Measurements from ENCODE around the gene TLX3. TPM values are rescaled to one million over a fixed set of nuclear protein-coding genes. Genes with fewer than 3 reads are reported as not detected.
A peak's percentile ranks its signal among the peaks of the same experiment; 100 is the strongest.

TLX3 gene
- total RNA-seq: not detected in 2 replicates
- not detected in 2 replicates for polyA plus RNA-seq
- not detected in 2 replicates for polyA plus RNA-seq (2012)
- not detected in 2 replicates for polyA minus RNA-seq (ENCODE audit: low replicate concordance)

DNA sequence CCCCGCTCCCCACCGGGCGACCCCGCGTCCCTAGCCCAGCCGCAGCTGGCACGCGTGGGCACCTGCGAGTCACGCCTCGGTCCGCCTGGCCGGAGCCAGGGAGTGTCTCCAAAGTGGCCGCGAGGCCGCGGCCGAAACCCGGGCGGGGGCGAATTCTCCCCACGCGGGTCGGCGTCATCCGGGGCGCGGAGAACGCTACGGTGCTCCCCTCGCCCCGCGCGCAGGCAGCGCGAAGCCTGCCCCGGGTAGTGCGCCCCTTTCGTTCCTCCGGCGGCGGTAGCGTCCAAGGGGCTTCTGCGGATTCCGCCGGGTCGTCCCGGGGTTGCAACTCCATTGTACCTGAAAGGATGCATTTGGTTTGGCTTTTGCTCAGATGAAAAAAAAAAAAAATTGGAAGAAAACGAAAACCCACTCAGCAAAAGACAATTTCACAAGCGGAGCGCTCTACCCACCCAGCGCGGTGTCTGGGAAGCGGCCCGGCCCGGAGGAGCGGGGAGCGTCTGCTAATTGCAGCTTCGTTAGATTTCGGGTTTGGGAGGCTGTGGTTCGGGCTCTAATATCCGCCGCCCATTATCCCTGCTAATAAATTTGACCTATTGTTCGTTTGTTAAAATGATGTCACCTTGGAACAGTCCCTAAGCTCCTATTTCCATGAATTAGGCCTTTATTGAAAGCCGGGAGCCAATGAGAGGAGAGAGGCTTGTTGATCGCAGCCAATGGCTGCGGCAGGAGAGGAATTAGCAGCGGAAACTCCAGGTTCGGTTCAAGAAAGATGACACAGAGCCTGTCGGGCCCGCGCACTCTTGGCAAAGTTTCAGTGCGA lies at the start of gene TLX3:
Gene TLX3, plus strand, starts transcription at position 796 of the 823 bp plus-strand sequence. CDS start 118 bp downstream, outside the sequence.
- TF ChIP-seq, protein P1, sequence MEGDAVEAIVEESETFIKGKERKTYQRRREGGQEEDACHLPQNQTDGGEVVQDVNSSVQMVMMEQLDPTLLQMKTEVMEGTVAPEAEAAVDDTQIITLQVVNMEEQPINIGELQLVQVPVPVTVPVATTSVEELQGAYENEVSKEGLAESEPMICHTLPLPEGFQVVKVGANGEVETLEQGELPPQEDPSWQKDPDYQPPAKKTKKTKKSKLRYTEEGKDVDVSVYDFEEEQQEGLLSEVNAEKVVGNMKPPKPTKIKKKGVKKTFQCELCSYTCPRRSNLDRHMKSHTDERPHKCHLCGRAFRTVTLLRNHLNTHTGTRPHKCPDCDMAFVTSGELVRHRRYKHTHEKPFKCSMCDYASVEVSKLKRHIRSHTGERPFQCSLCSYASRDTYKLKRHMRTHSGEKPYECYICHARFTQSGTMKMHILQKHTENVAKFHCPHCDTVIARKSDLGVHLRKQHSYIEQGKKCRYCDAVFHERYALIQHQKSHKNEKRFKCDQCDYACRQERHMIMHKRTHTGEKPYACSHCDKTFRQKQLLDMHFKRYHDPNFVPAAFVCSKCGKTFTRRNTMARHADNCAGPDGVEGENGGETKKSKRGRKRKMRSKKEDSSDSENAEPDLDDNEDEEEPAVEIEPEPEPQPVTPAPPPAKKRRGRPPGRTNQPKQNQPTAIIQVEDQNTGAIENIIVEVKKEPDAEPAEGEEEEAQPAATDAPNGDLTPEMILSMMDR (conservative IDR thresholded peaks at IDR 0.05 in 1 of 2, IDR thresholded peaks at IDR 0.05 in 1 of 2; ENCODE audit: low read depth in 1 of 2, low read length in 2 of 2): no peak
- TF ChIP-seq EZH2 (IDR thresholded peaks at IDR 0.05; ENCODE audit: low read length, missing control alignments): peak; percentile 71
- Histone ChIP-seq H3K4me2 (ENCODE audit: extremely low read depth, insufficient read depth, low read length) (no peak within 1 kb of the TSS), H3K27ac (ENCODE audit: insufficient read depth, low read length) (no peak within 1 kb of the TSS), H3K79me2 (ENCODE audit: control insufficient read depth, insufficient read depth, low read length) (no peaks in the 10 kb centered on the region), H4K20me1 (ENCODE audit: control insufficient read depth, extremely low read depth, insufficient read depth, low read length) (no peaks in the 10 kb centered on the region), H3K27me3 (ENCODE audit: control insufficient read depth, insufficient read depth, low read length) (peaks cover 73% of the 10 kb centered on the region), H3K9me3 (ENCODE audit: control insufficient read depth, insufficient read depth, low read depth, low read length) (no peaks in the 10 kb centered on the region), H3K4me1 (ENCODE audit: control insufficient read depth, extremely low read depth, insufficient read depth, low read length) (no peaks in the 10 kb centered on the region), H2AFZ (ENCODE audit: low read length) (no peak within 1 kb of the TSS), H3K36me3 (ENCODE audit: control insufficient read depth, insufficient read depth, low read length) (no peaks in the 10 kb centered on the region), H3K4me3 (replicated peaks in 1 of 4; ENCODE audit: control extremely low read depth in 1 of 4, insufficient read depth in 1 of 4, low read depth in 3 of 4, low read length in 4 of 4) (no peak within 1 kb of the TSS), H3K9ac (ENCODE audit: insufficient read depth, low read length) (no peak within 1 kb of the TSS)
- DNase-seq (ENCODE audit: low read depth in 2 of 2): peak in 1 of 2 donors; percentile 31

DNA sequence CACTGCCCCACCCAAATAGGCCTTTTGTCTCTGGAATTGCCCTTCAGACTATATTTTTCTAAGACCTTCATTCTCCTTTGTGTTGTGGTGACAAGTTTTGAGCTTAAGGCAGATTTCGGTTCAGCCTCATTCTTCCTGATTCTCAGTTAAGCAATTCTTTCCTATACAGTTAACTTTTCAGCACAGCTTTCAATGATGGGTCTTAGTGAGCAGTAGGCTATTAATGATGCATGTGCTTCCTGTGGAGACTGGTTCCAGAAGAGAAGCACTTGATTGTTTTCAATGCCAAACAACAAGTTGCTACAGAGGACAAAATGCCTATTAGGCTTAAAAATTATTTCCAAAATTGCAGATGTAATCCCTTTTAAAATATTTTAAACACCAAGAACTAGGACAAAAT lies 47.7 kb upstream of the TLX3 start:
- Histone ChIP-seq H2AFZ (ENCODE audit: low read length) (no peak overlapping the region), H3K27ac (ENCODE audit: insufficient read depth, low read length) (no peak overlapping the region), H3K36me3 (ENCODE audit: control insufficient read depth, insufficient read depth, low read length) (no peaks in the 10 kb centered on the region), H3K4me2 (ENCODE audit: extremely low read depth, insufficient read depth, low read length) (no peak overlapping the region), H3K4me3 (replicated peaks in 1 of 4; ENCODE audit: control extremely low read depth in 1 of 4, insufficient read depth in 1 of 4, low read depth in 3 of 4, low read length in 4 of 4) (no peak overlapping the region), H3K4me1 (ENCODE audit: control insufficient read depth, extremely low read depth, insufficient read depth, low read length) (no peaks in the 10 kb centered on the region), H3K79me2 (ENCODE audit: control insufficient read depth, insufficient read depth, low read length) (no peaks in the 10 kb centered on the region), H4K20me1 (ENCODE audit: control insufficient read depth, extremely low read depth, insufficient read depth, low read length) (no peaks in the 10 kb centered on the region), H3K9ac (ENCODE audit: insufficient read depth, low read length) (no peak overlapping the region), H3K9me3 (ENCODE audit: control insufficient read depth, insufficient read depth, low read depth, low read length) (no peaks in the 10 kb centered on the region), H3K27me3 (ENCODE audit: control insufficient read depth, insufficient read depth, low read length) (no peaks in the 10 kb centered on the region)
- no peak for DNase-seq (ENCODE audit: low read depth in 2 of 2)
- TF ChIP-seq EZH2 (IDR thresholded peaks at IDR 0.05; ENCODE audit: low read length, missing control alignments): no peak
- TF ChIP-seq, protein P1 (conservative IDR thresholded peaks at IDR 0.05 in 1 of 2, IDR thresholded peaks at IDR 0.05 in 1 of 2; ENCODE audit: low read depth in 1 of 2, low read length in 2 of 2): no peak

DNA sequence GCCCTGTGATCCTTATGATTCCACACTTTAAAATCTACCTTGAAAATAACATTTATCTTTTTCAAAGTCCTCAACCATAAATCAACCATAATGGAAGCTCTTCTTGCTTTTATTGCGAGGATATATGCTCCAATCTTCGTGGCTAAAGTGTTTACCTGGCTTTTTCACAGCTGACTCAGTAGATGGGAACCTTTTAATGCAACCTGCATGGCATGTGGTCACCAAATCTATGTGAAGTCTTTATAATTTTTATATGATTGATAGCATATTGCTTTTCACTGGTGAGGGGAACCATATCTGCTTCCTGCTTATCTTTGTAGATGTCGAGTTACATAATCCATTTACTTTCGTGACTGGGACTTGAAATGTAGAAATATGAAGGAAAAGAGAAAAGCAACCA lies 47.1 kb upstream of the TLX3 start:
- DNase-seq (ENCODE audit: low read depth in 2 of 2): no peak
- Histone ChIP-seq H4K20me1 (ENCODE audit: control insufficient read depth, extremely low read depth, insufficient read depth, low read length) (no peaks in the 10 kb centered on the region), H3K79me2 (ENCODE audit: control insufficient read depth, insufficient read depth, low read length) (no peaks in the 10 kb centered on the region), H3K27ac (ENCODE audit: insufficient read depth, low read length) (no peak overlapping the region), H3K9ac (ENCODE audit: insufficient read depth, low read length) (no peak overlapping the region), H3K36me3 (ENCODE audit: control insufficient read depth, insufficient read depth, low read length) (no peaks in the 10 kb centered on the region), H3K9me3 (ENCODE audit: control insufficient read depth, insufficient read depth, low read depth, low read length) (no peaks in the 10 kb centered on the region), H3K4me3 (replicated peaks in 1 of 4; ENCODE audit: control extremely low read depth in 1 of 4, insufficient read depth in 1 of 4, low read depth in 3 of 4, low read length in 4 of 4) (no peak overlapping the region), H2AFZ (ENCODE audit: low read length) (no peak overlapping the region), H3K4me1 (ENCODE audit: control insufficient read depth, extremely low read depth, insufficient read depth, low read length) (no peaks in the 10 kb centered on the region), H3K4me2 (ENCODE audit: extremely low read depth, insufficient read depth, low read length) (no peak overlapping the region), H3K27me3 (ENCODE audit: control insufficient read depth, insufficient read depth, low read length) (no peaks in the 10 kb centered on the region)
- TF ChIP-seq, protein P1 (conservative IDR thresholded peaks at IDR 0.05 in 1 of 2, IDR thresholded peaks at IDR 0.05 in 1 of 2; ENCODE audit: low read depth in 1 of 2, low read length in 2 of 2): no peak
- TF ChIP-seq EZH2 (IDR thresholded peaks at IDR 0.05; ENCODE audit: low read length, missing control alignments): no peak

Data from fibroblast of lung (primary cell).